Left ventricle myocardium inferior (tissue), 1 donor: Measurements from ENCODE around the gene FAM78B. TPM values are rescaled to one million over a fixed set of nuclear protein-coding genes. Genes with fewer than 3 reads are reported as not detected.

ENCODE experiments used
- DNase-seq: peaks from one replicate; pipeline ENCODE4 v3.0.0-alpha.2; 2020
- H3K27ac ChIP-seq: fragments of 200-600 bp; replicated peaks from 2 replicates; pipeline ENCODE4 v1.8.0; 2021
- H3K27me3 ChIP-seq: fragments of 200-600 bp; 2 replicates; pipeline ENCODE4 v1.8.0; 2021; ENCODE audit warnings: low read depth
- H3K36me3 ChIP-seq: fragments of 200-600 bp; 2 replicates; pipeline ENCODE4 v1.8.0; 2021
- H3K4me1 ChIP-seq: fragments of 200-600 bp; 2 replicates; pipeline ENCODE4 v1.8.0; 2021
- H3K4me3 ChIP-seq: fragments of 200-600 bp; 2 replicates; pipeline ENCODE4 v1.8.0; 2021; ENCODE audit warnings: mild to moderate bottlenecking, moderate library complexity
- H3K9me3 ChIP-seq: fragments of 200-600 bp; replicated peaks from 2 replicates; pipeline ENCODE4 v1.8.0; 2021
- CTCF ChIP-seq: fragments of 200-600 bp; IDR thresholded peaks from 2 replicates; pipeline ENCODE4 v1.8.0; 2021; ENCODE audit warnings: antibody characterized with exemption, mild to moderate bottlenecking, borderline replicate concordance
- intact Hi-C: fragments of 100-400 bp; cut with micrococcal nuclease; formaldehyde crosslinking; loops from one replicate; pipeline ENCODE4 v1.11.0; 2022
- microRNA-seq: library from miRNA; unstranded; fragments of <30 nt; microRNA quantifications from one replicate; pipeline ENCODE4 v1.2.0, GENCODE V29; 2020
- total RNA-seq: library from RNA; stranded (reverse); fragmentation: NEBNext Ultra II Directional; extraction: Animal tissue kit (Norgen Biotek cat#: 25700); gene quantifications from one replicate; pipeline ENCODE4 v1.2.1, GENCODE V29; 2021
- donor health status: DM: no; HTN: yes; CAD: no; lungs with severe emphysema.

Gene FAM78B
- total RNA-seq, 1 donor from 2014 or later: 4.5 TPM

GRCh38 chr1:166031932-166032571 is 134.7 kb downstream of the FAM78B start:
- no peak for TF ChIP-seq CTCF
- intact Hi-C loops: no loop called here
- no peaks in the 10 kb centered on the region for H3K36me3 ChIP-seq
- H3K27me3 ChIP-seq: peaks cover 3% of the 10 kb centered on the region
- no peak overlapping the region for H3K4me3 ChIP-seq
- peaks cover 22% of the 10 kb centered on the region for H3K4me1 ChIP-seq
- no peak overlapping the region for H3K27ac ChIP-seq
- H3K9me3 ChIP-seq: no peaks in the 10 kb centered on the region
- no peak for DNase-seq

GRCh38 chr1:166029196-166029945 is 137.4 kb downstream of the FAM78B start:
- intact Hi-C loops: no loop called here
- Histone ChIP-seq H3K9me3 (no peaks in the 10 kb centered on the region), H3K4me3 (no peak overlapping the region), H3K36me3 (no peaks in the 10 kb centered on the region), H3K27ac (peak overlapping the region; percentile 50), H3K27me3 (no peaks in the 10 kb centered on the region), H3K4me1 (peaks cover 22% of the 10 kb centered on the region)
- TF ChIP-seq CTCF: no peak
- DNase-seq: peak; percentile 18

GRCh38 chr1:166026555-166026954 is 140.2 kb downstream of the FAM78B start:
- peaks cover 14% of the 10 kb centered on the region for H3K4me1 ChIP-seq
- intact Hi-C loops: no loop called here
- no peak for DNase-seq
- TF ChIP-seq CTCF: no peak
- no peaks in the 10 kb centered on the region for H3K9me3 ChIP-seq
- H3K4me3 ChIP-seq: no peak overlapping the region
- H3K27ac ChIP-seq: no peak overlapping the region
- no peaks in the 10 kb centered on the region for H3K27me3 ChIP-seq
- no peaks in the 10 kb centered on the region for H3K36me3 ChIP-seq

GRCh38 chr1:166026143-166026542 is 140.7 kb downstream of the FAM78B start:
- Histone ChIP-seq H3K36me3 (no peaks in the 10 kb centered on the region), H3K4me1 (peaks cover 14% of the 10 kb centered on the region), H3K27ac (no peak overlapping the region), H3K9me3 (no peaks in the 10 kb centered on the region), H3K4me3 (no peak overlapping the region), H3K27me3 (no peaks in the 10 kb centered on the region)
- no peak for DNase-seq
- intact Hi-C loops: no loop called here
- TF ChIP-seq CTCF: no peak

GRCh38 chr1:166020210-166020609 is 146.6 kb downstream of the FAM78B start:
- intact Hi-C loops: no loop called here
- TF ChIP-seq CTCF: no peak
- peaks cover 12% of the 10 kb centered on the region for H3K27me3 ChIP-seq
- H3K4me1 ChIP-seq: peaks cover 6% of the 10 kb centered on the region
- no peaks in the 10 kb centered on the region for H3K36me3 ChIP-seq
- H3K27ac ChIP-seq: no peak overlapping the region
- DNase-seq: no peak
- H3K9me3 ChIP-seq: no peaks in the 10 kb centered on the region
- H3K4me3 ChIP-seq: no peak overlapping the region

Small RNAs within 50 kb of the gene (microRNA-seq; reads per million reads assigned to microRNA genes)
- not detected for gene MIR921
